Stomach (tissue), 9 donors: ENCODE measurements around the gene PIEZO1. TPM values are rescaled to one million over a fixed set of nuclear protein-coding genes. Genes with fewer than 3 reads are reported as not detected.

Source experiments
- DNase-seq, 2 donors: peaks; one replicate each; pipeline versions ENCODE4 v3.0.0 to v3.0.0-alpha.2; 2013 to 2019
- H3K27ac ChIP-seq, 5 donors: fragments of 200-600 bp in 4 of 5; sonication (generic) in 4 of 5; one replicate each; pipeline ENCODE4 v1.5.1; 2013 to 2019; ENCODE audit warnings: mild to moderate bottlenecking in 1 of 5, moderate library complexity in 1 of 5
- H3K27me3 ChIP-seq, 3 donors: fragments of 200-600 bp; sonication (generic); one replicate each; pipeline ENCODE4 v1.5.1; 2017 to 2019; ENCODE audit warnings: mixed run types in 1 of 3
- H3K36me3 ChIP-seq, 4 donors: fragments of 200-600 bp; sonication (generic); 1 replicate in 3 of 4; 2 replicates in 1 of 4; pipeline ENCODE4 v1.5.1; 2016 to 2019
- H3K4me1 ChIP-seq, 4 donors: fragments of 200-600 bp; sonication (generic); one replicate each; pipeline ENCODE4 v1.5.1; 2016 to 2019
- H3K4me3 ChIP-seq, 4 donors: fragments of 200-600 bp; sonication (generic) in 3 of 4; one replicate each; pipeline ENCODE4 v1.5.1; 2016 to 2019; ENCODE audit warnings: mild to moderate bottlenecking in 1 of 4
- H3K9me3 ChIP-seq, 4 donors: fragments of 200-600 bp; sonication (generic); one replicate each; pipeline ENCODE4 v1.5.1; 2016 to 2019
- CTCF ChIP-seq, 7 experiments: fragments of 450-650 bp in 4 of 7; fragments of 200-600 bp in 3 of 7; sonication (generic) in 3 of 7; IDR thresholded peaks; one replicate each; pipeline ENCODE4 v1.5.1; 2016 to 2019; ENCODE audit warnings: antibody characterized with exemption in 7 of 7, control low read depth in 2 of 7, mild to moderate bottlenecking in 1 of 7
- EP300 ChIP-seq: sonication (generic); formaldehyde crosslinking; IDR thresholded peaks from one replicate; pipeline ENCODE4 v1.6.1; 2017; ENCODE audit warnings: antibody characterized with exemption
- POLR2A ChIP-seq, 4 donors: fragments of 450-650 bp; IDR thresholded peaks; one replicate each; pipeline ENCODE4 v1.6.1; 2016; ENCODE audit warnings: antibody characterized with exemption in 4 of 4, control low read depth in 2 of 4, mild to moderate bottlenecking in 1 of 4, moderate library complexity in 1 of 4
- POLR2AphosphoS5 ChIP-seq, 3 donors: sonication (generic); formaldehyde crosslinking; IDR thresholded peaks; one replicate each; pipeline ENCODE4 v1.6.1; 2016; ENCODE audit warnings: antibody characterized with exemption in 3 of 3
- WGBS, 5 donors: extraction: QIAGEN DNeasy Blood & Tissue Kit in 3 of 5; methylation state at CpG; one replicate each; pipeline versions ENCODE4 v1.1.5 to v1.1.7; 2013 to 2018; 5-methylcytosine and 5-hydroxymethylcytosine counted together
- intact Hi-C: fragments of 100-400 bp; cut with DNase I; formaldehyde crosslinking; loops from one replicate; pipeline ENCODE4 v1.15.1; 2023; ENCODE audit warnings: low total_unique reads
- polyA plus RNA-seq, 3 donors: library from polyadenylated mRNA; stranded (reverse); fragments of 200-250 nt; gene quantifications; one replicate each; pipeline ENCODE4 v1.2.3, GENCODE V29; 2013
- total RNA-seq, 5 donors: library from RNA; depleted of rRNA; stranded (reverse); fragments of >200 nt; gene quantifications; one replicate each; pipeline versions ENCODE4 v1.1.0 to v1.2.3, GENCODE V29; 2014 to 2016
- donor health status: healthy with polysubstance abuse.
- donor health status: Bipolar disorder and iron deficiency.
- donor health status: healthy.

PIEZO1 gene
- total and polyA plus RNA-seq, 8 donors, result 43.7 to 171 (median 115) TPM

DNA sequence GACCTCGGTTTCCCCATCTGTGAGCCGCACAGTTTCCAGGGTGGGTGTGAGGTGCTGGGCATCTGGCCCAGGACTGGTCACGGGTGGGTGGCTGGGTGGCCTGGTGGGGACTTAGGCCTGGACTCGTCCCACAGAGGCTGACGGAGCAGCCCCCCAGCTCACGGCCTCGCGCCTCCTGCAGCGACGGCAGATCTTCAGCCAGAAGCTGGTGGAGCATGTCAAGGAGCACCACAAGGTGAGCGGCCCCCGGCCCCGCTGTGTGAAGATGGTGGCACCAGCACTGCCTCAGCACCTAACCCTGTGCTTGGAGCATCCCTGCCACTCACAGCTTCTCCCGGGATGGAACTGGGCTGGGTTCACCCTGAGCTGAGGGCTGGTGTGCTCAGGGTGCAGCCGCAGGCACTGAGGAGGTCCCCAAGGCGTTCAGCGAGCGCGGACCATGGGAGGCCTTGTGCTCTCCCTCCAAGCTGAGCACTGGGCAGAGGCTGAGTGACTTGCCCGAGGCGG is 20.9 kb upstream of the PIEZO1 start:
- Histone ChIP-seq H3K27ac (no peak overlapping the region), H3K4me3 (no peak overlapping the region), H3K9me3 (no peaks in the 10 kb centered on the region), H3K27me3 (peaks cover 0 to 10% (median 5%) of the 10 kb centered on the region in 3 donors), H3K36me3 (peaks cover 9 to 32% (median 27%) of the 10 kb centered on the region in 4 donors), H3K4me1 (peaks cover 30 to 53% (median 50%) of the 10 kb centered on the region in 4 donors)
- DNase-seq, result no peak
- intact Hi-C loops, result no loop called here
- TF ChIP-seq POLR2AphosphoS5 (IDR thresholded peaks at IDR 0.05) (no peak), EP300 (no peak), POLR2A (IDR thresholded peaks at IDR 0.05) (no peak), CTCF (IDR thresholded peaks at IDR 0.05) (no peak)
- WGBS, 5 donors, result 89 to 94% (median 91%) methylated on average over 9 to 21 of the region's 21 CpGs

DNA sequence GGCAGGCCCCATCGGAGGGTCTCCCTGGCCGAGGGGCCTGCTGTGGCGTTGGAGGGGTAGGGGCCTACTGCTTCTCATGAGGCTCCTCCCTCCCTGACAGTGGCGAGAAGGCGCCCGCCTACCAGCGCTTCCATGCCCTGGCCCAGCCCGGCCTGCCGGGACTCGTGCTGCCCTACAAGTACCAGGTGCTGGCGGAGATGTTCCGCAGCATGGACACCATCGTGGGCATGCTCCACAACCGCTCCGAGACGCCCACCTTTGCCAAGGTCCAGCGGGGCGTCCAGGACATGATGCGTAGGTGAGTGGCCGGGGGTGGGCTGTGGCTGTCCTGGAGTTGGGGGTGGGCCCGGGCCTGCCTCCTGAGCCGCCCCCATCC is 20.3 kb upstream of the PIEZO1 start:
- Histone ChIP-seq H3K27me3 (peaks cover 0 to 10% (median 5%) of the 10 kb centered on the region in 3 donors), H3K4me3 (peak overlapping the region in 2 of 4 donors; percentile 75 to 83), H3K27ac (no peak overlapping the region), H3K36me3 (peaks cover 9 to 32% (median 27%) of the 10 kb centered on the region in 4 donors), H3K4me1 (peaks cover 23 to 46% (median 44%) of the 10 kb centered on the region in 4 donors), H3K9me3 (no peaks in the 10 kb centered on the region)
- TF ChIP-seq CTCF (IDR thresholded peaks at IDR 0.05), result no peak
- no peak for TF ChIP-seq POLR2AphosphoS5 (IDR thresholded peaks at IDR 0.05)
- no peak for TF ChIP-seq EP300
- TF ChIP-seq POLR2A (IDR thresholded peaks at IDR 0.05), result no peak
- intact Hi-C loops, result no loop called here
- no peak for DNase-seq
- 78 to 94% (median 86%) methylated on average over 6 to 22 of the region's 22 CpGs for WGBS, 5 donors

DNA sequence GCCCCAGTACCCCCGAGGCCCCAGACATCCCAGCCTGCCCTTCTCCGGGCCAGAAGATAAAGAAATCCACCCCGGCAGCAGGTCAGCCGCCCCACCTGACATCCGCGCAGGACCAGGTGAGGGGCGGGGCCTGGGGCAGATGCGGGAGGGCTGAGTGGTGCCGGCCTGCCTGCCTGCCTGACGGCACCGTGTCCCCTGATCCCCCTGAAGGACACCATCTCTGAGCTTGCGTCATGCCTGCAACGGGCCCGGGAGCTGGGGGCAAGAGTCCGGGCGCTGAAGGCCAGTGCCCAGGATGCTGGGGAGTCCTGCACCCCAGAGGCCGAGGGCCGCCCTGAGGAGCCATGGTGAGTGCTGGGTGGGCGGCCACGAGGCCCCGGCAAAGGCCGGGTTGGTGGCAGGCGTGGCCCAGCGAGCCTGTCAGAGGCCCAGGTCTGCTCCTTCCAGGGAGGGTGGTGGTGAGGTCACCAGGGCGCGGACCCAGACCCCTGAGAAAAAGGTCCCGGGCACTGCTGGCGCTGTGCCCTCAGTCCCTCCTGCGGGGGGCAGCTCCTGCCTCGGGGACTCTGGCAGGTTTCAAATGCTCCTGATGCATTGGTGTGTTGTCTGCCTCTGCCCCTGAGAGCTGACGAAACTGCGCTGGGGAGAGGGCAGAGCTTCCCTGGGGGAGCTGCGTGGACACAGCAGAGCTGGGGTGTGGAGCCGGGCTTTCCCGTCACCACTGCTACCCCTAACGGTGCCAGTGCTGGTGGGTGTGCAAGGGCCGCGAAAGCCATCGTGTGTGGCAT is 19.7 kb upstream of the PIEZO1 start:
- Histone ChIP-seq H3K9me3 (no peaks in the 10 kb centered on the region), H3K4me3 (peak overlapping the region in 3 of 4 donors; percentile 67 to 83 (median 75)), H3K27me3 (peaks cover 0 to 10% (median 5%) of the 10 kb centered on the region in 3 donors), H3K4me1 (peaks cover 18 to 41% (median 38%) of the 10 kb centered on the region in 4 donors), H3K36me3 (peaks cover 8 to 30% (median 23%) of the 10 kb centered on the region in 4 donors), H3K27ac (no peak overlapping the region)
- intact Hi-C loops, result no loop called here
- TF ChIP-seq EP300, result no peak
- no peak for TF ChIP-seq POLR2AphosphoS5 (IDR thresholded peaks at IDR 0.05)
- no peak for TF ChIP-seq POLR2A (IDR thresholded peaks at IDR 0.05)
- TF ChIP-seq CTCF (IDR thresholded peaks at IDR 0.05), result no peak
- WGBS, 5 donors, result 17 to 38% (median 25%) methylated on average over 19 to 39 of the region's 39 CpGs
- peak in 1 of 2 donors; percentile 66 for DNase-seq

- WGBS, 5 donors, result 0 to 4% (median 2%) methylated on average over 6 to 16 of the region's 16 CpGs
- Histone ChIP-seq H3K27ac (peak overlapping the region in 1 of 5 donors; percentile 87), H3K36me3 (peaks cover 3 to 24% (median 17%) of the 10 kb centered on the region in 4 donors)
Observed at GRCh38 chr16:88804173-88804551, 19.1 kb upstream of the PIEZO1 start.

More at GRCh38 chr16:88804173-88804551, 19.1 kb upstream of the PIEZO1 start:
- DNase-seq, result no peak
- intact Hi-C loops, result no loop called here
- Histone ChIP-seq H3K9me3 (no peaks in the 10 kb centered on the region), H3K4me1 (peaks cover 15 to 35% (median 32%) of the 10 kb centered on the region in 4 donors), H3K27me3 (peaks cover 0 to 10% (median 5%) of the 10 kb centered on the region in 3 donors), H3K4me3 (peak overlapping the region; percentile 55 to 83 (median 71))
- no peak for TF ChIP-seq POLR2AphosphoS5 (IDR thresholded peaks at IDR 0.05)
- TF ChIP-seq EP300, result no peak
- TF ChIP-seq CTCF (IDR thresholded peaks at IDR 0.05), result no peak
- no peak for TF ChIP-seq POLR2A (IDR thresholded peaks at IDR 0.05)
